Transverse colon (tissue), 4 donors: ENCODE data around the gene SUSD2.
"Not testable (repeated sequence)": the region's sequence is repeated elsewhere in the genome, so short reads cannot be mapped to it uniquely, and the experiment has no call there.

Experiments
- CTCF ChIP-seq, 5 experiments: fragments of 200-600 bp in 3 of 5; fragments of 450-650 bp in 2 of 5; sonication (generic) in 3 of 5; IDR thresholded peaks; 1 replicate in 2 of 5; 2 replicates in 3 of 5; pipeline ENCODE4 v1.5.1; 2016 to 2017; ENCODE audit warnings: antibody characterized with exemption in 5 of 5, inconsistent platforms in 3 of 5, mild to moderate bottlenecking in 2 of 5, moderate library complexity in 1 of 5
- EP300 ChIP-seq: sonication (generic); formaldehyde crosslinking; IDR thresholded peaks from one replicate; pipeline ENCODE4 v1.6.1; 2017; ENCODE audit warnings: antibody characterized with exemption, low read depth
- POLR2A ChIP-seq: fragments of 450-650 bp; IDR thresholded peaks from one replicate; pipeline ENCODE4 v1.6.1; 2016; ENCODE audit warnings: antibody characterized with exemption, mild to moderate bottlenecking, moderate library complexity
- POLR2AphosphoS5 ChIP-seq, 3 donors: sonication (generic); formaldehyde crosslinking; IDR thresholded peaks; one replicate each; pipeline ENCODE4 v1.6.1; 2016; ENCODE audit warnings: antibody characterized with exemption in 3 of 3

DNA sequence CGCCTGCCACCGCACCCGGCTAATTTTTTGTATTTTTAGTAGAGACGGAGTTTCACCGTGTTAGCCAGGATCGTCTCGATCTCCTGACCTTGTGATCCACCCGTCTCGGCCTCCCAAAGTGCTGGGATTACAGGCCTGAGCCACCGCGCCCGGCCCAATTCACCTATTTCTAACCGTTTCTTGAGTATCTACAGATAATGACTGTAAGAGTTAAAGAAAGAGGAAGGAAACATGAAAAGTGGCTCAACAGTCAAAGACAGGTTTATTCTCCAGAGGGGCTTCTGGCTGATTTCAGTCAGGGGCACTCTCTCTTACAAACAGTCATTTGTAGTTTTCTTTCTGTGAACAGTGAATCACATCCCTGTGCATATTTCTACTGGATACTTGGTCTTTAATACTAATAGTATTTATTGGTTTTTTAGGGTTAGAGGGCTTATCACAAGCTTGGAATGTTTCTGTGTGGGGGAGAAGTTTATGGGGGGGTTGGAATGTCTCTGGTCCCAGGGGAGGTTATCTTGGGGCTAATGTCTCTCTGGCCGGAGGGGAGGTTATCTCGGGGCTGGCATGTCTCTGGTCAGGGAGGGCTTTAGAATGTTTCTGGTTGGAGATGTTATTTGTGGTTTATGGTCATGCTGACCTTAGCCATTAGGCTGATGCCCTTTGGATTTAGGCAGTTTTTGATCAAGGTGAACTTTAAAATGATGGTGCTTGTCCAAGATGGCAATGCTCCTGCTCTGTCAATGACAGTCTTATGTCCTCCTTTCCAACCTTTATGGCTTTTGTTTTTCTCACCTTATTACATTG lies 25.4 kb downstream of the SUSD2 start:
- TF ChIP-seq CTCF (IDR thresholded peaks at IDR 0.05); EP300; POLR2A; POLR2AphosphoS5 (IDR thresholded peaks at IDR 0.05): not testable (repeated sequence)
